ENCODE measurements around the gene THUMPD2.
A peak's percentile ranks its signal among the peaks of the same experiment; 100 is the strongest.

THUMPD2 gene

GRCh38 chr2:39779927-39780326 lies 869 bp upstream of the THUMPD2 start:
- DNase-seq (ENCODE audit: low spot score), result no peak
- Histone ChIP-seq H3K4me3 (peak overlapping the region; percentile 100), H3K27ac (peak overlapping the region; percentile 89 to 94)
- TF ChIP-seq CTCF (IDR thresholded peaks at IDR 0.05), result no peak

DNA sequence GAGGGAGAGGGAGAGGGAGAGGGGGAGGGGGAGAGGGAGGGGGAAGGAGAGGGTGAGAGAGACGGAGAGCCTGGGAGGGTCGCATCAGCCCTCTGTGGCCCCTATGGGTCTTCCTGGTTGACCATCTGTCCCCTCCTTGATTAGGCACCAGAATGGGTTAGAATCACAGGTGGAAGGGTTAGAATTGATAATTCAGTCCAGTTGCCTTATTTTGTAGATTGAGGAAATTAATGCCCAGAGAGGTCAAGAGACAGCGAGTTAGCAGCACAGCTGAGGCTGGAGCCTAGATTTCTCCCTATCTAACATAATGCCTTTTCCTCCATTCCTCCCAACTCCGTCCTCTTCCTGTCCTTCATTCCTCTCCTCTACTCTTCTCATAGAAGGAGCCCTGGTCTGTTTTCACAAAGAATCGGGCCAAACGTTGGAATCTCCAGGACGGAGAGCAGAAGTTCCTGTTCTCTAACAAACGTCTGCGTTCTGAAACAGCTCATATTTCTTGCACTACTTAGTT lies 338 bp upstream of the THUMPD2 start:
- no peak for DNase-seq (ENCODE audit: low spot score)
- Histone ChIP-seq H3K4me3 (peak overlapping the region; percentile 100), H3K27ac (peak overlapping the region; percentile 89 to 94)
- no peak for TF ChIP-seq CTCF (IDR thresholded peaks at IDR 0.05)

DNA sequence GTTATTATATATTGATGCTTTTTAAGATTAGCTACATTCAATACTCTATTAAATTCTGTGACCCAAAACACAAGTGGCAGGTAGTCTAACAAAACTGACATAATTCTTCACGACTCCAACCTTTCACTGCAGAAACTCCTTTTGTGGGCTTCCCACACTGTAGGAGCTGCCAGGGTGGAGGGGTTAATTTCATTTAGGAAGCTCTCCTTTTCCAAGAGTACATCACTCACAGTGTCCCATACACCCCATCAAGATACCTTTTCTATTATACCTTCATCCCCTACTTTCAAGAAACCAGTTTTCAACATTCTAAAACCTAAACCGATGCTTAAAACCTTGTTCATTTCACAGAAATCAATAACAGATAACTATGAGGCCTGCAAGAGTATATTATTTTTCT lies 825 bp downstream of the THUMPD2 start:
- DNase-seq (ENCODE audit: low spot score), result no peak
- TF ChIP-seq CTCF (IDR thresholded peaks at IDR 0.05), result no peak
- peak overlapping the region; percentile 89 to 94 for H3K27ac ChIP-seq

DNA sequence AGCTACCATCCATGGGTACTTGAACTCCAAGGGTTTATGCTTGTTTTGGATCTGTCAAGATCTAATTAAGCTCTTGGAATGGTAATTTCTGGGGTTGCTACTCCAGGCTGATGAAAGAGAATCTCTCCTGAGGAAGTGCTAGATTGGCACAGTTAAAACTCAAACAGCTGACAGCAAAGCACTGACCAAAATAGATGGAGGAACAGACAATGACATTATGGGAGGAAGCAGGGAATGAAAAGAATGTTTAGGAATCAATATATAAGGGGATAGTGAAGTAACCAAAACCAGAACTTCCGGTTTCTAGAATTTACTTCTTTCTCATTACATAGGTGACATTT lies 6.3 kb downstream of the THUMPD2 start:
- Histone ChIP-seq H3K27ac (no peak overlapping the region), H3K4me3 (no peak overlapping the region)
- DNase-seq (ENCODE audit: low spot score), result no peak
- no peak for TF ChIP-seq CTCF (IDR thresholded peaks at IDR 0.05)

More for the DNA sequence above, 825 bp downstream of the THUMPD2 start:
- H3K4me3 ChIP-seq, result peak overlapping the region; percentile 100

DNA sequence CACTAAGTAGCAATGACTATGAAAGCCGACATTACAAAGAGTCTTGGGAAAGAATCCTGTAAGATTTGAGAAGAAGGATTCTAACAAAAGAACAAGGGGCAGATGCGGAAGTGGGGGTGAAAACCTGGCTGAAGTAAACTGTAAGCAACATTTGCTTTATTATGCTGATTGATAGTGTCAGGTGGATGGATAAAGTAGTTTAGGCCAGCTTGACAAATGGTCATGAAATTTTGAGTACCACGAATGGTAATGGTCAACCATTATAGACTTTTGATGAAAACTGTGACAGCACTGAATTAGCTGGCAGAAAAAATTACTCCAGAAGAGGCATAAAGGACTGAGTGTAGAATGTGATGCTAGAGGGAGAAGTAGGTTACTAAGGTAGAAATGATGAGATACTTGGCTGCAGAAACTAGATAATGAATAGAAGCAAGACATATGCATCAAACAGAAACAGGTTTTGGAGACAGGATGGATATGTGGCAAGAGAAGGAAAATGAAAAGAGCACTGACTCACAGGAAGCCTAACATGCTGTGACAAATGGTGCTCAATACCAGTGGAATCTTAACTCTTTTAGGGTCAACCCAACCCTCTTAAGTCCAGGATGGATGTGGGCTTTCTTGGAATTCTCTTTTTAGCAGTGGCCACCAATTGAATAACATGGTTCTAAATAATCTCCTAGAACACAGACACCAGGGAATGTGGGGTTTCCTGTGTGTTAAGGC lies 6.8 kb downstream of the THUMPD2 start:
- no peak for DNase-seq (ENCODE audit: low spot score)
- H3K4me3 ChIP-seq, result no peak overlapping the region
- TF ChIP-seq CTCF (IDR thresholded peaks at IDR 0.05), result no peak
- H3K27ac ChIP-seq, result no peak overlapping the region

DNA sequence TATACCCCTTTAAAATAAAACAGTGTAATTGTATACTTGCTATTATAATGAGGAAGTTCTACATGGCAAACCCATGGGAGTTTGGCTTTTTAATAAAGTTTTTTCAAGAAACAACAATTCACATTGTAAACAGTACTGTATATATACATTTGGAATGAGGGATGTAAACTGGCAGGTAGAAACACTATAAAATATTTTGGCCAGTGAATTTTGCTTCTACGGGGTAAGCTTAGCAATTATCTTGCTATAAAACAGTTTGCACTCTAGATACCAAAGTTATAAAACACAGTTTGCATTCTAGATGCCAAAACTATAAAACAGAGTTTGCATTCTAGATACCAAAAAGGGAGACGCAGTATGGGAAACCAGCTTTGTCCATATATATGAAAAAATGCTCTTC lies 16.6 kb downstream of the THUMPD2 start:
- DNase-seq (ENCODE audit: low spot score), result no peak
- H3K27ac ChIP-seq, result no peak overlapping the region
- no peak for TF ChIP-seq CTCF (IDR thresholded peaks at IDR 0.05)
- no peak overlapping the region for H3K4me3 ChIP-seq

DNA sequence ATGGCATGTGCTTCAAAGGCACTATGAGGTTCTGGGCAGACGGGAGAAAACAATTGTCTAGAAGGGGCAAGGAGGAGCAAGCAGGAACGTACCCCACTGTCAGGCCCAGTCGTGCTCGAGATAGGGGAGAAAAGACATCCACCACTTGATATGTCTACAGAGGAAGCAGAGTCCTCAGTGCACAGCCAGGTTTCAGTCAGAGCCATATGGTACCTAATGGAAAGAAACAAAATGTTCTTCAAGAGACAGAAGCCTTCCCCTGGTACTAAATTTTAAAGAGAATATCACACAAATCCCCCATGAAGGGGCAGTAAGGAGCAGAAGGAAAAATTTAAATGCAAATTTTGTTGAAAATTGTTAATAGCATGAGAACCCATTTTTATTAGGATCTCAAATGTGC lies 21.9 kb downstream of the THUMPD2 start:
- H3K4me3 ChIP-seq, result no peak overlapping the region
- H3K27ac ChIP-seq, result no peak overlapping the region
- no peak for TF ChIP-seq CTCF (IDR thresholded peaks at IDR 0.05)
- DNase-seq (ENCODE audit: low spot score), result no peak

All from coronary artery (tissue), 2 donors.